ENCODE data around the gene SNX32. TPM values are rescaled to one million over a fixed set of nuclear protein-coding genes. Genes with fewer than 3 reads are reported as not detected.
"Not testable (repeated sequence)": the region's sequence is repeated elsewhere in the genome, so short reads cannot be mapped to it uniquely, and the experiment has no call there.

The SNX32 gene
- polyA plus RNA-seq, 1 donor = 6.3 TPM

DNA sequence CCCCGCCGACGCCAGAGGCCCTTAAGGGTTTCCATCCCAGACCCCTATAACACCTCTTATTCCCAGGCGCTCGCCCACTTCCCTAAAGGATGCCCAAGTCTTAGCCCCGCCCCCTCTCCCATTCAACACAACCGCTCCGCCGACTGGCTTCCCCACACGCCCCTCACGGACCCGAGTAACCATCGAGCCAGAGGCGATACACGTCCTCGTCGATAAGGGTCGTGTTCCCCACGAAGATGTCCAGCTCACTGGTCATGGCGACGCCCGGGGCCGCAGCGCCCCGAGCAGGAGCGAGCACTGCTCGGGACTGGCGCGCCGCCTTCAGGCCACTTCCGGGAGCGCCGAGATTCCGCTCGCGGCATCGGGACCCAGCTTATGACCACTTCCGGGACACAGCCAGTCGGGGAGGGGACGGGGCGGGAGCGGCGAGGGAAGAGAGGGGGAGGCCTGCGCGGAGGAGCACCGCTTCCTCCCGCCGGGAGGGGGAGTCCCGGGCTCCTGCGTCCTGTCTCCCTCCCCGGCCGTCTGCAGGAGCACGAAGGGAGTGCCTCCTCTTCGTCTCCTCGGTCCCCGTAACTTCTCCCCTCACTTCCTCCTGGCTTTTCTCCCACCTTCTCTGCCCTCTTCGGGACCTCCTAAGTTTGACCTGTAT is 54.5 kb downstream of the SNX32 start, which contains the start of gene FIBP:
TSS of gene FIBP (minus strand) at position 309 of the 652 bp plus-strand sequence. CDS start at position 256, 53 bp downstream.
- peaks cover 58% of the 10 kb centered on the region for H3K4me1 ChIP-seq (ENCODE audit: control insufficient read depth, insufficient read depth, low read length)
- peak within 1 kb of the TSS; percentile 78 for H3K4me3 ChIP-seq (ENCODE audit: low read length)
- no CpG with 5 or more reads among the region's 57 CpGs for WGBS (ENCODE audit: insufficient coverage, low lambda C conversion rate)
- peak within 1 kb of the TSS; percentile 89 for H3K27ac ChIP-seq (ENCODE audit: low read length)
- DNase-seq = peak; percentile 97 to 98
- no peaks in the 10 kb centered on the region for H3K27me3 ChIP-seq (ENCODE audit: control insufficient read depth, insufficient read depth, low read length)
- peaks cover 29% of the 10 kb centered on the region for H3K36me3 ChIP-seq (ENCODE audit: control insufficient read depth, insufficient read depth, low read length)
- H3K9me3 ChIP-seq (ENCODE audit: control insufficient read depth, low read depth, low read length) = no peaks in the 10 kb centered on the region

DNA sequence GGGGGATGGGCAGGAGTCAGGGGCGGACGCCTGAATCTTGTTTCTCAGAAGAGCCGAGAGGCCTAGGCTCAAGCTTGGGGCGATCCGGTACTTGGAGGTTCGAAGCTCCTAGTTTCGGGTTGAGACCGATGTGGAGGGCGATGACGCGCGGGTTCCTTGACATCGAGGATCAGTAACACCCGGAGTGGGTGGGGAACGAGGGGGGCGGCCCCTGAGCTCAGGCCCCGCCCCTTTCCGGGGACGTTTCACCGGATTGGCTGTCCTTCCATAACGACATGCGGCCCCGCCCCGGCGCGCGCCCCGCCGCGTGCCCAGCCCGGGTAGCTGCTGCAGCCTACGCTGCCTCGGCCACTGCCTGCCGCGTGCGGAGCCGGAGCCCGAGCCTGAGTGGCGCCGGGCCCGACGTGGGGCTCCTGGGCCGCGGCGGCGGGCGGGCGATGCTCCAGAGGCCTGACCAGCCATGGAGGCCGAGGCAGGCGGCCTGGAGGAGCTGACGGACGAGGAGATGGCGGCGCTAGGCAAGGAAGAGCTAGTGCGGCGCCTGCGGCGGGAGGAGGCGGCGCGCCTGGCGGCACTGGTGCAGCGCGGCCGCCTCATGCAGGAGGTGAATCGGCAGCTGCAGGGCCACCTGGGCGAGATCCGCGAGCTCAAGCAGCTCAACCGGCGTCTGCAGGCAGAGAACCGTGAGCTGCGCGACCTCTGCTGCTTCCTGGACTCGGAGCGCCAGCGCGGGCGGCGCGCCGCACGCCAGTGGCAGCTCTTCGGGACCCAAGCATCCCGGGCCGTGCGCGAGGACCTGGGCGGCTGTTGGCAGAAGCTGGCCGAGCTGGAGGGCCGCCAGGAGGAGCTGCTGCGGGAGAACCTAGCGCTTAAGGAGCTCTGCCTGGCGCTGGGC is 56.8 kb downstream of the SNX32 start, which contains the start of gene CCDC85B:
TSS of gene CCDC85B (plus strand) at position 350 of the 895 bp plus-strand sequence. CDS start at position 461, 111 bp downstream.
- H3K4me1 ChIP-seq (ENCODE audit: control insufficient read depth, insufficient read depth, low read length) = peaks cover 44% of the 10 kb centered on the region
- WGBS (ENCODE audit: insufficient coverage, low lambda C conversion rate) = no CpG with 5 or more reads among the region's 94 CpGs
- H3K27me3 ChIP-seq (ENCODE audit: control insufficient read depth, insufficient read depth, low read length) = peaks cover 2% of the 10 kb centered on the region
- peak within 1 kb of the TSS; percentile 35 for H3K27ac ChIP-seq (ENCODE audit: low read length)
- H3K36me3 ChIP-seq (ENCODE audit: control insufficient read depth, insufficient read depth, low read length) = peaks cover 10% of the 10 kb centered on the region
- DNase-seq = peak; percentile 97 to 98
- no peaks in the 10 kb centered on the region for H3K9me3 ChIP-seq (ENCODE audit: control insufficient read depth, low read depth, low read length)
- H3K4me3 ChIP-seq (ENCODE audit: low read length) = peak within 1 kb of the TSS; percentile 47

DNA sequence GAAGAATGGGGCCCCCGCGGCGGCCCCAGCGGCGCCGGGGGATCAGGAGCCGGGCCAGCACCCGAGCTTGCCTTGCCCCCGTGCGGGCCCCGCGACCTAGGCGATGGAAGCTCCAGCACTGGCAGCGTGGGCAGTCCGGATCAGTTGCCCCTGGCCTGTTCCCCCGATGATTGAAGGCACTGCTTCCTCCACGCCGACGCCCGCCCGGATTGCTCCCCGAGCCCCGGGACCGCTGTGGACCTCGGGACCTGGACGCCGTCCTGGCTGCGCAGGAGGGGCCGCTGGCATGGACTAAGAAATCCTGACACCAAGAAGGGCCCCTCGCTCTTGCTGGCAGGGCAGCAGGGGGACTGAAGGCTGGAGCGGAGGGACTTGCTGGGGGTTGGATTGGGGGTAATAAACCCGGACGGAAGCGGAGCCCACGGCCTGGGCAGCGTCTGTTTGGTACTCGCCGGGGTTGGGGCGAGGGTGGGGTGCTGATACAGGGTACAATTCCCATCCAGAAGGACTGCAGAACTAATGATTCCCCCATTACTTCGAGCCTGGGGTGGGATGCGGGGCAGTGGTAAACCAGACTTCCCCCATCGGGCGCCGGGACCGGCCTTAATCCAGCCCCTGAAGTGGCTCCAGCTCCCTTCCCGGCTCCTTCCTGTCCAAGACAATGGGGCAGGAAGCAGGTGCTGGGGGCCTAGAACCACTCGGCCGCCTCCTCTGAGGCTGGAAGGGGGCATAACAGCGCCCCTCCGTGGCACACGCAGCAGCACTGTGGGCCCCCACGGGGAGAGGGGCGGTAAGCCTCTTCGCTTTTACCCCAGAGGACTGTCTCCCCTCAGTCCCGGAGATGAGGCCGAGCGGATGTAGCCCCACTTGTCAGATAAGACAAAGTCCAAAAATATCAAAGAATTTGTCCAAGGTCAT is 57.7 kb downstream of the SNX32 start:
- Histone ChIP-seq H3K27ac (ENCODE audit: low read length) (peak overlapping the region; percentile 35), H3K27me3 (ENCODE audit: control insufficient read depth, insufficient read depth, low read length) (peaks cover 6% of the 10 kb centered on the region), H3K36me3 (ENCODE audit: control insufficient read depth, insufficient read depth, low read length) (peaks cover 3% of the 10 kb centered on the region), H3K4me3 (ENCODE audit: low read length) (peak overlapping the region; percentile 47), H3K4me1 (ENCODE audit: control insufficient read depth, insufficient read depth, low read length) (peaks cover 37% of the 10 kb centered on the region), H3K9me3 (ENCODE audit: control insufficient read depth, low read depth, low read length) (no peaks in the 10 kb centered on the region)
- no CpG with 5 or more reads among the region's 57 CpGs for WGBS (ENCODE audit: insufficient coverage, low lambda C conversion rate)
- DNase-seq = peak in 1 of 2 donors; percentile 37

DNA sequence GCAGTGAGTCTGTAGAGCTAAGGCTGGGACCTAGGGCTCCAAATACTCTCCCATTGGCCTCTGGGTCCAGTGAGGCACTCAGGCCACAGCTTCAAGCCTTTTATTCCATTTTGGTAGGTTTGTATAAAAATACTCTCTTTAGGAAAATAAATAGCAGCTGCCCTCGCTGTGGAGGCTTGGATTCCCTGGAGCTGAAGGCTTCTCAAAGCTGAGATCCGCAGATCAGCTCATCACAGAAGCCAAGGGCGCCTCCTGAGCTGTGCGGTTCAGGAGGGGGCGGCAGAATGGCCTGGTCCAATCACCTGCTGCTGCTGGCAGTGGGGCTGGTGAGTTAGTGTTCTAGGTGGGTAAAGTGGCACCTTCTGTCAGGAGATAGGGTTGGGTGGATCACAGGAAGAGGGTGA is 58.4 kb downstream of the SNX32 start:
- Histone ChIP-seq H3K4me3 (ENCODE audit: low read length) (peak overlapping the region; percentile 47), H3K4me1 (ENCODE audit: control insufficient read depth, insufficient read depth, low read length) (peaks cover 31% of the 10 kb centered on the region), H3K27me3 (ENCODE audit: control insufficient read depth, insufficient read depth, low read length) (peaks cover 13% of the 10 kb centered on the region)
- DNase-seq; H3K27ac ChIP-seq (ENCODE audit: low read length); H3K9me3 ChIP-seq (ENCODE audit: control insufficient read depth, low read depth, low read length); H3K36me3 ChIP-seq (ENCODE audit: control insufficient read depth, insufficient read depth, low read length): not testable (repeated sequence)
- no CpG with 5 or more reads among the region's 5 CpGs for WGBS (ENCODE audit: insufficient coverage, low lambda C conversion rate)

DNA sequence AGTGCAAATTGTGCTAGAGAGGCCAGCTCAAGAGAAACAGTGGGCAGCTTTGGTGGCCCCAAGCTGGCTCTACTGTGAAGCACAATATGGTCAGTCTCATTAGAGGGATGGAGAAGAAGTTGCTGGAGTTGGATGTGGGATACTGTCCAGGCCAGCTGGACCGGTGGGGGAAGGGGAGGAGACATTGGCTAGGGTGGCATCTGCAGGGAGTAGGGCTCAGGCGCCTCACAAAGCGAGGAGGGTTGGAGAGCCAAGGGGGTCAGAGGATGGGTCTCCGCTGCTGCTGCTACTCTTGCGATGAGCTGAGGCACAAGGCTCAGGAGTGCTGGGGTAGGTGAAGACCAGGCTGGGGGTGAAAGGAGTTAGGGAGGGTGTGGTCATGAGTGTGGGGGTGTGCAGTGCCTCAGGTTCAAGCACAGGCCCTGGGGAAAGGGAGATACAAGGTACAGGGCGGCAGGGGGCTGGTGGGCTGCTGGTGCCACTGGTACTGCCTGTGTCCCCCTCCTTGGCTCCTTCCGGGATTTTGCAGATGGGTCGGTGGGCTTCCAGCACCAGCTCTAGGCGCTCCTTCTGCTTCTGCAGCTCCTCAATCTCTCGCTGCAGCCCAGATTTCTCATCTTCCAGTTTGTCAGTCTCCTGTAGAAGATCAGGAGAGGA is 59.0 kb downstream of the SNX32 start:
- WGBS (ENCODE audit: insufficient coverage, low lambda C conversion rate) = no CpG with 5 or more reads among the region's 10 CpGs
- no peak overlapping the region for H3K4me3 ChIP-seq (ENCODE audit: low read length)

DNA sequence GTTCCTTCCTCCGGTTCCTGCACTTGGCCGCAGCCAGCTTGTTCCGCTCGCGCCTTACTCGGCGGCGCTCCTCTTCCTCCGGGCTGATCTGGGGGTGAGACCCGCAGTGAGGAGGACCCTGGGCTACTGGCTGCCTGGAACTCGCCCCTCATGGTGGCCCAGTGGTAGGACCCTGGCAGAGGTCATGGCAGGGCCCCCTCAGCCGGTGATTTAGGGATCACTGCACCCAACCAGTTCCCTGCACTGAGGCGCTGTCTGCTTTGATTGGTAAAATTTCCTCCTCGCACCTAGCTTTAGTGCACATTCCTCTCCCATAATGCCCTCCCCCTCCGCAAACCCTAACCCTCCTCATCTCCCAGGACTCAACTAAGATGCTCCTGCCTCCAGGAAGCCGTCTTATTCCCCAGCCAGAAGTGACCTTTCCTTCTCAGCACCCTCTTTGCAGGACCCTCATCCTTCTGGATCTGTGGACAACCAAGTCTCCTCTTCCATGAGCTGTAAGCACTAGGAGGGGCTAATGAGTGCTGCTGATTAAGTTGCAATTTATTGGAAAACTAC is 60.4 kb downstream of the SNX32 start:
- H3K27ac ChIP-seq (ENCODE audit: low read length) = peak overlapping the region; percentile 17
- no CpG with 5 or more reads among the region's 16 CpGs for WGBS (ENCODE audit: insufficient coverage, low lambda C conversion rate)
- H3K4me1 ChIP-seq (ENCODE audit: control insufficient read depth, insufficient read depth, low read length) = peaks cover 25% of the 10 kb centered on the region
- no peak overlapping the region for H3K4me3 ChIP-seq (ENCODE audit: low read length)
- H3K27me3 ChIP-seq (ENCODE audit: control insufficient read depth, insufficient read depth, low read length) = peaks cover 32% of the 10 kb centered on the region
- no peaks in the 10 kb centered on the region for H3K36me3 ChIP-seq (ENCODE audit: control insufficient read depth, insufficient read depth, low read length)
- H3K9me3 ChIP-seq (ENCODE audit: control insufficient read depth, low read depth, low read length) = peaks cover 2% of the 10 kb centered on the region
- DNase-seq = no peak

More for the DNA sequence above, 59.0 kb downstream of the SNX32 start:
- H3K4me1 ChIP-seq (ENCODE audit: control insufficient read depth, insufficient read depth, low read length) = peaks cover 28% of the 10 kb centered on the region
- DNase-seq = no peak
- H3K36me3 ChIP-seq (ENCODE audit: control insufficient read depth, insufficient read depth, low read length) = no peaks in the 10 kb centered on the region
- H3K27me3 ChIP-seq (ENCODE audit: control insufficient read depth, insufficient read depth, low read length) = peaks cover 19% of the 10 kb centered on the region
- no peaks in the 10 kb centered on the region for H3K9me3 ChIP-seq (ENCODE audit: control insufficient read depth, low read depth, low read length)
- no peak overlapping the region for H3K27ac ChIP-seq (ENCODE audit: low read length)

DNA sequence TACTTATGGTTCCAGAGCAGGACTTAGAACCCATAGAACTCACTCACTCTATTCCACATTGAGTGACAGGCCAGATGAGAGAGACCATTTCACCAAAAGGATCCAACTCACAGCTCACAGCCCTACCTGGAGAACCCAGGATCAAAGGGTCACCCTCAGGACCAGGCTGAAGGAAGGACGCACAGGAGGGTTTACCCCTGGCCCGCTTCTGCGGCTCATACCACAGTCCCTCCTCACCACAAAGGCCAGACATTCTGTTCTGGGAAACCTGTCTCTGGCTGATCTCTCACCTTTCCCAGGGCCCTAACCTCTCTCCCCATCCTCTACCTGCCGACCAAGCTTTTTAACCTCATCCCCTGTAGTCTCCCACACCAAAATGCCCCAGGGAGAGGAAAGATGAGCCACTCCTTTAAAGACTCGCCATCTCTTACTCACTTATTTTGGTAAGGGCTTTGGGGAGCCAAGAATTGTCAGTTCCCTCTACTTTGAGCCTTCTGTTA is 61.8 kb downstream of the SNX32 start:
- no peak for DNase-seq
- Histone ChIP-seq H3K27ac (ENCODE audit: low read length) (no peak overlapping the region), H3K4me1 (ENCODE audit: control insufficient read depth, insufficient read depth, low read length) (peaks cover 21% of the 10 kb centered on the region), H3K4me3 (ENCODE audit: low read length) (no peak overlapping the region), H3K36me3 (ENCODE audit: control insufficient read depth, insufficient read depth, low read length) (no peaks in the 10 kb centered on the region), H3K9me3 (ENCODE audit: control insufficient read depth, low read depth, low read length) (peaks cover 9% of the 10 kb centered on the region), H3K27me3 (ENCODE audit: control insufficient read depth, insufficient read depth, low read length) (peaks cover 46% of the 10 kb centered on the region)
- WGBS (ENCODE audit: insufficient coverage, low lambda C conversion rate) = no CpG with 5 or more reads among the region's 5 CpGs

DNA sequence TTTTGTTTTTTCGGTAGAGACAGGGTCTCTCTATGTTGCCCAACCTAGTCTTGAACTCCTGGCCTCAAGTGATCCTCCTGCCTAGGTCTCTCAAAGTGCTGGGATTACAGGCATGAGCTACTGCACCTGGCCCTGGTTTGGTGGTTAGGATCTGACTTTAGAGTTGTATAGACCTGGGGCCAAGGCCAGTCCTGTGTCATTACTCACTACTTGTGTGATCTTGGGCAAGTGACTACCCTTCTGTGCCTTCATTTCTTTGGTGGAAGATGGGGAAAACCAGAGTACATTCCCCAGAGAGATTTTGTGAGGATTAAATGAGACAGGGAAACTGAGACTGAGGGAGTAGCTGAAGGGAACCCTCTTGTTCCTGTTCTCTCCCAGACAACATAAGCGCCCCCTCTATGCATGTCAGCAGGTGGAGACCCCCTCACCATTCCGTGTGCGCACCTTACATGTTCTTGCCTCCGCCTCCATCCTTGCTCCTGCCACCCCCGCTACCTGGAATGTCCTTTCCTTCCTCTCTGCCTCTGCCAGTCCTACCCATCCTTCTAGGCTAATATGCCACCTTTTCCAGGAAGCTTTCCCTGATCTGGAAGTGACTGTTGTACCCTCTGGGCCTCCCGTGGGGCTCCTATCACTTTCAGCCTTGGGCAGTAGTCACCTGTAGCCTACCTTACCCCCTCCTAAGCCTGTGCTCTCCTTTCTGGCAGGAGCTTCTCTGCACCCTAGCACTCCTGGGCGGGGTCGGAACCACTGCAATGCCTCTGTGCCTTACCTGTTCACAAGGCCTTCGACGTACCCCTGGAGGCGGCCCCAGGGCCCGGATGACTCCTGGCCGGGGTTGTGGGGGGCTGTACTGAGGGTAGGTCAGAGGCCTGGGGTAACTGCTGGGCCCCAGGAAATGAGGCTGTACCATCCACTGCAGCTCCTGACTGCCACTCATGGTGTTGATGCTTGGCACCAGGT is 62.6 kb downstream of the SNX32 start:
- H3K4me1 ChIP-seq (ENCODE audit: control insufficient read depth, insufficient read depth, low read length) = peaks cover 18% of the 10 kb centered on the region
- 85% methylated on average over 4 of the region's 14 CpGs for WGBS (ENCODE audit: insufficient coverage, low lambda C conversion rate)
- peaks cover 9% of the 10 kb centered on the region for H3K9me3 ChIP-seq (ENCODE audit: control insufficient read depth, low read depth, low read length)

More for the DNA sequence above, 62.6 kb downstream of the SNX32 start:
- no peak for DNase-seq
- no peak overlapping the region for H3K4me3 ChIP-seq (ENCODE audit: low read length)
- H3K27ac ChIP-seq (ENCODE audit: low read length) = no peak overlapping the region
- H3K27me3 ChIP-seq (ENCODE audit: control insufficient read depth, insufficient read depth, low read length) = peaks cover 54% of the 10 kb centered on the region
- no peaks in the 10 kb centered on the region for H3K36me3 ChIP-seq (ENCODE audit: control insufficient read depth, insufficient read depth, low read length)

Measured in large intestine (tissue), 3 donors.